HG02943 (cell line): ENCODE results near the gene PLEKHO1.

Experiments
- ATAC-seq: cut with Tn5 transposase; IDR thresholded peaks from one replicate; pipeline ENCODE4 v1.9.1; 2021; ENCODE audit warnings: mild to moderate bottlenecking, low read depth, moderate library complexity; ENCODE audit not compliant: unreplicated experiment

Gene PLEKHO1

GRCh38 chr1:150148837-150149270, 862 bp upstream of the PLEKHO1 start:
- ATAC-seq = no peak

- no peak for ATAC-seq
These were observed 661 bp downstream of the PLEKHO1 start for GRCh38 chr1:150150133-150151021.

- no peak for ATAC-seq
These were observed 1.8 kb downstream of the PLEKHO1 start for GRCh38 chr1:150151291-150152181.

GRCh38 chr1:150152182-150152536, 2.4 kb downstream of the PLEKHO1 start:
- ATAC-seq = no peak

- no peak for ATAC-seq
These were observed 3.2 kb downstream of the PLEKHO1 start for GRCh38 chr1:150152772-150153456.

- no peak for ATAC-seq
These were observed 4.4 kb downstream of the PLEKHO1 start for GRCh38 chr1:150154143-150154542.

GRCh38 chr1:150155413-150156071, 5.8 kb downstream of the PLEKHO1 start:
- no peak for ATAC-seq

GRCh38 chr1:150156868-150157603, 7.3 kb downstream of the PLEKHO1 start:
- ATAC-seq = no peak

GRCh38 chr1:150159550-150159949, 9.8 kb downstream of the PLEKHO1 start:
- ATAC-seq = no peak

- ATAC-seq = no peak
These were observed 11.4 kb downstream of the PLEKHO1 start for GRCh38 chr1:150160964-150161621.

GRCh38 chr1:150161747-150162581, 12.2 kb downstream of the PLEKHO1 start:
- no peak for ATAC-seq

- ATAC-seq = no peak
These were observed 12.8 kb downstream of the PLEKHO1 start for GRCh38 chr1:150162582-150162861.

- no peak for ATAC-seq
These were observed 13.4 kb downstream of the PLEKHO1 start for GRCh38 chr1:150162862-150163706.

GRCh38 chr1:150164224-150164623, 14.5 kb downstream of the PLEKHO1 start:
- no peak for ATAC-seq

- ATAC-seq = no peak
These were observed 15.1 kb downstream of the PLEKHO1 start for GRCh38 chr1:150164779-150165178.

- no peak for ATAC-seq
These were observed 16.2 kb downstream of the PLEKHO1 start for GRCh38 chr1:150165622-150166612.
